Left lung (tissue), 10 donors: ENCODE results near the gene RAB11FIP4. TPM values are rescaled to one million over a fixed set of nuclear protein-coding genes. Genes with fewer than 3 reads are reported as not detected.

ENCODE experiments used
- ATAC-seq: fragments of 200-7000 bp; cut with Tn5 transposase; one replicate; pipeline ENCODE4 v1.9.1; 2020; ENCODE audit warnings: moderate library complexity
- DNase-seq, 4 donors: peaks; one replicate each; pipeline ENCODE4 v3.0.0-alpha.2; 2013 to 2020
- H3K27ac ChIP-seq, 2 donors: fragments of 200-600 bp; sonication (generic) in 1 of 2; one replicate each; pipeline versions ENCODE4 v1.5.0 to v1.8.0; 2020 to 2021
- H3K27me3 ChIP-seq, 2 donors: fragments of 200-600 bp; sonication (generic) in 1 of 2; one replicate each; pipeline versions ENCODE4 v1.5.0 to v1.8.0; 2020 to 2021
- H3K36me3 ChIP-seq, 2 donors: fragments of 200-600 bp; sonication (generic) in 1 of 2; one replicate each; pipeline versions ENCODE4 v1.5.0 to v1.8.0; 2020 to 2021
- H3K4me1 ChIP-seq, 2 donors: fragments of 200-600 bp; one replicate each; pipeline ENCODE4 v1.8.0; 2021
- H3K4me3 ChIP-seq, 2 donors: fragments of 200-600 bp; sonication (generic) in 1 of 2; one replicate each; pipeline versions ENCODE4 v1.5.0 to v1.8.0; 2020 to 2021; ENCODE audit warnings: mild to moderate bottlenecking in 1 of 2
- H3K9me3 ChIP-seq, 2 donors: fragments of 200-600 bp; sonication (generic) in 1 of 2; one replicate each; pipeline versions ENCODE4 v1.5.0 to v1.8.0; 2020 to 2021
- intact Hi-C, 2 donors: fragments of 100-400 bp; cut with DNase I; formaldehyde crosslinking; loops; one replicate each; pipeline versions ENCODE4 v1.11.2 to v1.14.2; 2022
- polyA plus RNA-seq, 6 donors: library from polyadenylated mRNA; unstranded; fragments of 120-200 nt; gene quantifications; one replicate each; pipeline ENCODE4 v1.2.1, GENCODE V29; 2013; ENCODE audit not compliant: insufficient read length in 6 of 6
- total RNA-seq, 2 donors: library from RNA; stranded (reverse); fragmentation: NEBNext Ultra II Directional; extraction: Animal tissue kit (Norgen Biotek cat#: 25700); gene quantifications; one replicate each; pipeline ENCODE4 v1.2.1, GENCODE V29; 2021
- TF ChIP-seq, protein P1 (sequence below), 2 donors: fragments of 200-600 bp; sonication (generic) in 1 of 2; IDR thresholded peaks; one replicate each; pipeline versions ENCODE4 v1.5.0 to v1.8.0; 2021; ENCODE audit warnings: antibody characterized with exemption in 2 of 2
- donor health status: DM: no; HTN: yes; CAD: no.
- donor health status: DM: no; HTN: no; CAD: no.

RAB11FIP4 gene
- total and polyA plus RNA-seq, 8 donors = 7.2 to 19.9 (median 8.2) TPM

DNA sequence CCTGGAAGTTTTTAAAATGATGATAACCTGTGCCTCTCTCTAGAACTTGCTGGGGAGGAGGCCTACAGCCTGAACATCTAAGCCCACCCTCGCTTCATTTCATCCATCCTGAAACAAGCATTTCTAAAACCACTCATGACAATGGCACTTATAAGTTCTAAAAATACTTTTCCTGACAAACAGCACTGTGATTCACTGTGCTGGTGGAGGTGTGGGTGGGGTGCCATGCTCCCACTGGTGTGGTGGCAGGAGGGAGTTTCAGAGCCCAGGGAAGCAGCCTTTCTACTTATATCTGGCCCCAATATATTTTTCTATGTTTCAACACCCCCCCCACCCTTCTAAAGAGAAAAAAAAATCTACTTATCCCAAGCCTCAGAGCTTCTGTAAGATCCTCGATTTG lies 52.6 kb downstream of the RAB11FIP4 start:
- ATAC-seq = peak; percentile 77
- TF ChIP-seq, protein P1, sequence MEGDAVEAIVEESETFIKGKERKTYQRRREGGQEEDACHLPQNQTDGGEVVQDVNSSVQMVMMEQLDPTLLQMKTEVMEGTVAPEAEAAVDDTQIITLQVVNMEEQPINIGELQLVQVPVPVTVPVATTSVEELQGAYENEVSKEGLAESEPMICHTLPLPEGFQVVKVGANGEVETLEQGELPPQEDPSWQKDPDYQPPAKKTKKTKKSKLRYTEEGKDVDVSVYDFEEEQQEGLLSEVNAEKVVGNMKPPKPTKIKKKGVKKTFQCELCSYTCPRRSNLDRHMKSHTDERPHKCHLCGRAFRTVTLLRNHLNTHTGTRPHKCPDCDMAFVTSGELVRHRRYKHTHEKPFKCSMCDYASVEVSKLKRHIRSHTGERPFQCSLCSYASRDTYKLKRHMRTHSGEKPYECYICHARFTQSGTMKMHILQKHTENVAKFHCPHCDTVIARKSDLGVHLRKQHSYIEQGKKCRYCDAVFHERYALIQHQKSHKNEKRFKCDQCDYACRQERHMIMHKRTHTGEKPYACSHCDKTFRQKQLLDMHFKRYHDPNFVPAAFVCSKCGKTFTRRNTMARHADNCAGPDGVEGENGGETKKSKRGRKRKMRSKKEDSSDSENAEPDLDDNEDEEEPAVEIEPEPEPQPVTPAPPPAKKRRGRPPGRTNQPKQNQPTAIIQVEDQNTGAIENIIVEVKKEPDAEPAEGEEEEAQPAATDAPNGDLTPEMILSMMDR (IDR thresholded peaks at IDR 0.05) = no peak
- H3K4me1 ChIP-seq = no peaks in the 10 kb centered on the region
- H3K4me3 ChIP-seq = no peak overlapping the region
- intact Hi-C loops = no loop called here
- H3K27ac ChIP-seq = no peak overlapping the region
- H3K36me3 ChIP-seq = no peaks in the 10 kb centered on the region
- H3K9me3 ChIP-seq = no peaks in the 10 kb centered on the region
- DNase-seq = no peak
- no peaks in the 10 kb centered on the region for H3K27me3 ChIP-seq

DNA sequence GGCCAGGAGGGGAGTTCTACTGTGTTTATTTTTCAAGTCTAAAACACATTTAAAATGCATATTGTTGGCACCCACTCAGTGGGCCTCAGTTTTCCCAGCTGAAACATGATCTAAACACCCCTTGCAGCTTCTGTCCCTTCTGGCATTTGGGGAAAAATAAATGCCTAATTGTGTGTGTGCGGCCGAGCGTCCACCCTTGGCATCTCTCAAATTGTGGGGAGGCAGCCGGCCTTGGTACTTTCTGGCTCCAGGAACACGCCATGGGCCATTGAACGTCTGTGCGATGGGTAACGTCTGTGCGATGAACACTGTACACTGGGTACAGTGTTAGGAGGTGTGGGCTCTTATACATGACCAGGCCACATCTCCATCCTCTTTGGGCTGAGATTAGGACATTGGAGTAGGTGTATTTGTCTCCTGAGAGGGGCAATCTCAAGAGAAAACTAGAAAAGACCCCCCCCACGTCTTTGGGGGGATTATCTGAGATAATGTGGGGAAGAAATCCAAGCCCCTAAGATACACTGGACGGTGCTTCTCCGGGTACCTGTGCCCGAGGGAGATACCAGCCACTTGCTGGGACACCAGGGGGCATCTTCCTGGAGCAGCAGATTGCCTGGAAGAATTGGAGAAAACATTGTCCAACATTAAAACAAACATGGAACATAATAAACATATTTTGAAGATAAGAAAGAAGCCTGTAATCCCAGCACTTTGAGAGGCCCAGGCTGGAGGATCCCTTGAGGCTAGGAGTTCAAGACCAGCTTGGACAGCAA lies 54.9 kb downstream of the RAB11FIP4 start:
- TF ChIP-seq, protein P1 (IDR thresholded peaks at IDR 0.05) = no peak
- H3K4me1 ChIP-seq = peaks cover 0 to 6% of the 10 kb centered on the region in 2 donors
- no peaks in the 10 kb centered on the region for H3K36me3 ChIP-seq
- intact Hi-C loops = no loop called here
- H3K4me3 ChIP-seq = no peak overlapping the region
- H3K27ac ChIP-seq = no peak overlapping the region
- DNase-seq (no peak), ATAC-seq (no peak)
- no peaks in the 10 kb centered on the region for H3K27me3 ChIP-seq
- H3K9me3 ChIP-seq = no peaks in the 10 kb centered on the region

- no peak overlapping the region for H3K27ac ChIP-seq
- peak; percentile 54 for ATAC-seq
- no peaks in the 10 kb centered on the region for H3K27me3 ChIP-seq
- H3K4me1 ChIP-seq = peaks cover 0 to 6% of the 10 kb centered on the region in 2 donors
- H3K9me3 ChIP-seq = no peaks in the 10 kb centered on the region
- intact Hi-C loops = no loop called here
- TF ChIP-seq, protein P1 (IDR thresholded peaks at IDR 0.05) = no peak
- no peaks in the 10 kb centered on the region for H3K36me3 ChIP-seq
- no peak overlapping the region for H3K4me3 ChIP-seq
- no peak for DNase-seq
Observed at GRCh38 chr17:31448467-31449077, 57.1 kb downstream of the RAB11FIP4 start.

DNA sequence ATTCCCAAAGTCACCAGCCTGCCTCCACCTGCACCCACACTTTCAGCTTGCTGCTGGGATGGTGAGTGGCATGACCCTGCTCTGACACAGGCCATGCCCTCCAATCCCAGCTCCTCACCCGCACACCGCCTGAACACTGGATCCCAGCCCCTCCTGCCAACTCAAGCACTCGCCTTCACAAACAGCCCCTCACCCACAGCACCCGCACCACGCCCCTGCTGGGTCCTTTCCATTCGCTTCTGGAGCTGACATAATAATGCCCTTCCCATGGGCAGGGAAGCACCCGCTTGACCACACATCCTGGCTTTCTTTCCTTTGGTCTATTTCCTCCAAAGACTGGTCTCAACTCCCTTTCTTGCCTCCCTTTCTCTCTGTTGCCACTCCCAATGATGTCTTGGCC lies 57.6 kb downstream of the RAB11FIP4 start:
- Histone ChIP-seq H3K4me1 (peaks cover 0 to 6% of the 10 kb centered on the region in 2 donors), H3K4me3 (no peak overlapping the region), H3K36me3 (no peaks in the 10 kb centered on the region), H3K9me3 (no peaks in the 10 kb centered on the region), H3K27ac (no peak overlapping the region), H3K27me3 (no peaks in the 10 kb centered on the region)
- no peak for DNase-seq
- intact Hi-C loops = no loop called here
- no peak for ATAC-seq
- TF ChIP-seq, protein P1 (IDR thresholded peaks at IDR 0.05) = no peak

DNA sequence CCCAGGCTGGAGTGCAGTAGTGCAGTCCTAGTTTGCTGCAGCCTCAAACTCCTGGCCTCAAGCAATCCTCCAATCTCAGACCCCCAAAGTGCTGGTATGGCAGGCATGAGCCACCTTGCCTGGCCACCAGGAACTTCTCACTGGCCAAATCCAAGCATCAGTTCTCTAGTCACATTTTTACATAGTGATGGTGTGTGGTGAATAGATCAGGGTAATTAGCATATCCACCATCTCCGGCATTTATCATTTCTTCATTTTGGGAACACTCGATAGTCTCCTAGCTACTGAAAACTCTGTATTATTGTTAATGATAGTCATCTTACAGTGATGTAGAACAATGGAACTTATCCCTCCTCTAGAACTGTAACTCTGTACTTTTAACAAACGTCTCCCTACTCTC lies 58.3 kb downstream of the RAB11FIP4 start:
- no peaks in the 10 kb centered on the region for H3K9me3 ChIP-seq
- ATAC-seq (no peak), DNase-seq (no peak)
- no peaks in the 10 kb centered on the region for H3K36me3 ChIP-seq
- peaks cover 0 to 6% of the 10 kb centered on the region in 2 donors for H3K4me1 ChIP-seq
- intact Hi-C loops = no loop called here
- H3K27me3 ChIP-seq = no peaks in the 10 kb centered on the region
- no peak overlapping the region for H3K4me3 ChIP-seq
- TF ChIP-seq, protein P1 (IDR thresholded peaks at IDR 0.05) = no peak
- H3K27ac ChIP-seq = no peak overlapping the region
